Measurements from ENCODE around the gene SPATA13.

The SPATA13 gene

DNA sequence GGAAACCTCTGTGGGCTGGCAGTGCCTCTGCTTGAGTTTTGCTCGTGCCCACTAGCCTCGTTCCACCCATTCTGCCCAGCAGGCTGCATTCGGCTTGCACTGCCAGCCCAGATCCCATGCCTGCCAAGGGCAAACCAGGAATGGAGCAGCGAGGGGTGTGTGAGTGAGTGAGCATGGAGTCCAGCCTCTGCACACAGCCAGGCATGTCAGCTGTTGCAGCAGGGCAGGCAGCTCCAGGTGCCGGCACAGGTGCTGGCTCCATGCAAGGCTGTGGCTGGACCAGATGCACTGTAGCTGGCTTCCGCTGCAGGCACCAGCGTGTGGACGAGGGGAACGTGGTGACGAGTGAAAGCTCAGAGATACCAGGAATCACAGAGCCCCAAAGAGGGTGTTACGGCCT lies 64.5 kb downstream of the SPATA13 start:
- CTCF ChIA-PET, result interaction anchor here (1.7 to 7.6 kb wide), 4 partner anchors 10 to 205 kb away, joined by 5 to 53 read pairs (median 14); no protein-coding TSS in a partner anchor
- POLR2A ChIA-PET, result no interaction called here

DNA sequence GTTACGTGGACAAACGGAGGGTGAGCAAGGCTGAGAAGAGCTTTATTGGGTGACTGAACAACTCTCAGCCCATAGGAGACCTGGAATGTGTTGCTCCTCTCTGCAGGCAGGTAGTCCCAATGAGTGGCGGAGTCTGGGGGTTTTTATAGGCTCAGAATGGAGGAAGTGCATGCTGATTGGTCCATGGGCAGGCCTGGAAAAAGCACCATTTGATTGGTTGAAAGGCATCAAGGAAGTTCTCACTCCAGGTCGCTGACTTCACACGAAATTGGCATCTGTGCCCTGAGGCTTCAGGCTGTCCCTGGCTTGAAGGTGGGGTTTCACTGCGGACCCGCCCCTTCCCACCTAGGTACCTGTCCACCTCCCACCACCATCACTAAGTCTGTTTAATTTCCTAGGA lies 65.4 kb downstream of the SPATA13 start:
- no peak for DNase-seq (ENCODE audit: extremely low spot score)
- TF ChIP-seq, protein P1, sequence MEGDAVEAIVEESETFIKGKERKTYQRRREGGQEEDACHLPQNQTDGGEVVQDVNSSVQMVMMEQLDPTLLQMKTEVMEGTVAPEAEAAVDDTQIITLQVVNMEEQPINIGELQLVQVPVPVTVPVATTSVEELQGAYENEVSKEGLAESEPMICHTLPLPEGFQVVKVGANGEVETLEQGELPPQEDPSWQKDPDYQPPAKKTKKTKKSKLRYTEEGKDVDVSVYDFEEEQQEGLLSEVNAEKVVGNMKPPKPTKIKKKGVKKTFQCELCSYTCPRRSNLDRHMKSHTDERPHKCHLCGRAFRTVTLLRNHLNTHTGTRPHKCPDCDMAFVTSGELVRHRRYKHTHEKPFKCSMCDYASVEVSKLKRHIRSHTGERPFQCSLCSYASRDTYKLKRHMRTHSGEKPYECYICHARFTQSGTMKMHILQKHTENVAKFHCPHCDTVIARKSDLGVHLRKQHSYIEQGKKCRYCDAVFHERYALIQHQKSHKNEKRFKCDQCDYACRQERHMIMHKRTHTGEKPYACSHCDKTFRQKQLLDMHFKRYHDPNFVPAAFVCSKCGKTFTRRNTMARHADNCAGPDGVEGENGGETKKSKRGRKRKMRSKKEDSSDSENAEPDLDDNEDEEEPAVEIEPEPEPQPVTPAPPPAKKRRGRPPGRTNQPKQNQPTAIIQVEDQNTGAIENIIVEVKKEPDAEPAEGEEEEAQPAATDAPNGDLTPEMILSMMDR (IDR thresholded peaks at IDR 0.05; ENCODE audit: control extremely low read depth, extremely low read depth, low read depth, missing control alignments), result no peak
- POLR2A ChIA-PET, result no interaction called here
- CTCF ChIA-PET, result interaction anchor here (1.6 to 7.6 kb wide), 4 partner anchors 9 to 218 kb away, joined by 4 to 53 read pairs (median 11); no protein-coding TSS in a partner anchor

More for the DNA sequence above, 64.5 kb downstream of the SPATA13 start:
- DNase-seq (ENCODE audit: extremely low spot score), result no peak
- TF ChIP-seq, protein P1 (IDR thresholded peaks at IDR 0.05; ENCODE audit: control extremely low read depth, extremely low read depth, low read depth, missing control alignments), result no peak

DNA sequence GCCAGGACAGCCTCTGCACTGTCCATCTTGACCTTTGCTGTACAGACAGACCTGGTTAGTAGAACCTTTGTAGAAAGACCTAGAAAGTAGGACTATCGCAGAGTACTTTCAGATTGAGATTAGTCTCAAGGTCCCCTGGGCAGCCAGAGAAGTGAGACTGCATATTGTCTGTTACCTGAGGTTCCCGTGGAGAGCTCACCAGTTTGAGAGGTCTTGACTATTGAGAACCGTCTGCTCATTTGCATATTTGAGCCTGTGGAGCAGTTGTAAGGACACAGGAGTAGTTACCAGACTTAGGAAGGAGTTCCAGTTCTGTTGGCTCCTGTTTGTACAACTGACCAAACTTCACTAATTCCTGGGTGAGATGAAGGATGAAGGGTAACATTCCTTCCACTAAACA lies 66.2 kb downstream of the SPATA13 start:
- ChIA-PET CTCF (interaction anchor here (0.6 to 7.6 kb wide), 5 partner anchors 11 to 219 kb away, joined by 3 to 53 read pairs (median 4); no protein-coding TSS in a partner anchor), POLR2A (no interaction called here)
- DNase-seq (ENCODE audit: extremely low spot score), result no peak
- TF ChIP-seq, protein P1 (IDR thresholded peaks at IDR 0.05; ENCODE audit: control extremely low read depth, extremely low read depth, low read depth, missing control alignments), result no peak

DNA sequence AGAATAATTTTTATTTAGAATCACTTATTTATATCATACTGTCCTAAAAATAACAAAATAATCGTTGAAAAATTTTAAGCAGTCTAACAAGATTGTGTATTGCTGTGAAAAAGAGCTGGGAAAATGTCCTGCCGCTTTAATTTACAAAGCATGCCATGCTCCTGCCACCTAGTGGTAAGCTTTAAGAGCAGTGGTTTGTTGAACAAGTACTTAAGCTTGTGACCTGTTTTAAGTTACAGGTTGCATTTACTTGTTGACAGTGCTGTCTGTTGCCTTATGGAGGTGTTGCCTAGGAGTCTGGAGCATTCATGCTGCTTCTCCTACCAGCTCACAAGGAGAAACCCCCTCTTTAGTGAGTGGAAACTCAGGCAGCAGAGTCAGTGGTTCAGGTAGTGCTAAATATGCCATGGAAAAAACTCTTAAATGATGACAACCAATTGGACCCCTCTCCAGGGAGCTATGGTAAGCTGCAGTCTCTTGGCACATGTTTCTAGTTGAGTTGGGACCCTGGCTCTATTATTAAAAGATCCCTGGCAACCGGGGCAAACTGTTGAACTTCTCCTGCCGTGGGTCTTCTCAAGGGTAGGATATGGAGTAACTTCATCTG lies 68.4 kb downstream of the SPATA13 start:
- TF ChIP-seq, protein P1 (IDR thresholded peaks at IDR 0.05; ENCODE audit: control extremely low read depth, extremely low read depth, low read depth, missing control alignments), result peak; percentile 85
- ChIA-PET POLR2A (no interaction called here), CTCF (interaction anchor here (0.7 to 7.6 kb wide), 57 partner anchors 8 to 455 kb away, joined by 3 to 84 read pairs (median 4); partner anchors contain the start of gene SPATA13)
- DNase-seq (ENCODE audit: extremely low spot score), result peak; percentile 46

DNA sequence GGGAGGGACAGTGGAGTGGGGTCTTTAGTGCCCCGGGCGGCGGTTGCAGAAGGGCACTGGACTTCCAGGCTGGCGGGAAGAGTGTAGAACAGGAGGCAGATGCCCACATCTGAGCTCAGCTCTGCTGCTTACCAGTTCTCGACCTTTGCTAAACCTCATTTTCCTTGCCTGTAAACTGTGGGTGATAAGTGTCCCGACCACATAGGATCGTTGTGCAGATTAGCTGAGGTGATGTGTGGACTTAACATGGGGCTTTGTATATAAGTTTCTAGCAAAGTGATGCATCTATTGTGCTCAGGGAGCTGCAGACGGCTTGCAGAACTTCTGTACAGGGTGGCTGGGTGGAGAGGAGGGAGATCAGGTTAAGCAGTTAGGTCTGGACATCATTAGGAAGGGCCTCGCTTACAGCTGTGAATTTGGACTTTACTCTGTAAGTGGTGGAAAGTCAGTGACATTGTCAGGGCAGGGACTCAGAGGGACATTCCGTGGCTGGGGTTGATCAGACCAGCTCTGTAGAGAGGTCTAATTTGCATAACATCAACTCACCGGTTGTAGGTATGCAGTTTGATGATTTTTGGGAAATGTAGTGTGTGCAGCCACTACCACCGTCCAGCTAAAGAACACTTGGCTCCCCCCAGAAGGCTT lies 70.0 kb downstream of the SPATA13 start:
- ChIA-PET POLR2A (no interaction called here), CTCF (interaction anchor here (1.1 to 4.6 kb wide), 14 partner anchors 10 to 763 kb away, joined by 3 to 84 read pairs (median 4); no protein-coding TSS in a partner anchor)
- no peak for DNase-seq (ENCODE audit: extremely low spot score)
- TF ChIP-seq, protein P1 (IDR thresholded peaks at IDR 0.05; ENCODE audit: control extremely low read depth, extremely low read depth, low read depth, missing control alignments), result no peak

- ChIA-PET POLR2A (no interaction called here), CTCF (interaction anchor here (1.2 to 4.6 kb wide), 11 partner anchors 9 to 764 kb away, joined by 3 to 84 read pairs (median 4); no protein-coding TSS in a partner anchor)
- TF ChIP-seq, protein P1 (IDR thresholded peaks at IDR 0.05; ENCODE audit: control extremely low read depth, extremely low read depth, low read depth, missing control alignments), result no peak
Measured at GRCh38 chr13:24231377-24231776, 70.9 kb downstream of the SPATA13 start.

More at GRCh38 chr13:24231377-24231776, 70.9 kb downstream of the SPATA13 start:
- DNase-seq (ENCODE audit: extremely low spot score), result no peak

All from GM10248 (cell line).